Thyroid gland (tissue), 4 donors: ENCODE results near the gene TMEM272. TPM values are rescaled to one million over a fixed set of nuclear protein-coding genes. Genes with fewer than 3 reads are reported as not detected.

Source experiments
- DNase-seq, 2 donors: peaks; one replicate each; pipeline ENCODE4 v3.0.0-alpha.2; 2019
- H3K27ac ChIP-seq, 3 donors: fragments of 200-600 bp; sonication (generic); 1 replicate in 2 of 3; 2 replicates in 1 of 3; pipeline ENCODE4 v1.5.1; 2016 to 2019; ENCODE audit warnings: mild to moderate bottlenecking in 1 of 3, moderate library complexity in 1 of 3
- H3K27me3 ChIP-seq: fragments of 200-600 bp; sonication (generic); one replicate; pipeline ENCODE4 v1.5.1; 2019
- H3K36me3 ChIP-seq, 2 donors: fragments of 200-600 bp; sonication (generic); one replicate each; pipeline ENCODE4 v1.5.1; 2016 to 2019
- H3K4me1 ChIP-seq, 2 donors: fragments of 200-600 bp; sonication (generic); one replicate each; pipeline ENCODE4 v1.5.1; 2017 to 2019
- H3K4me3 ChIP-seq, 3 donors: fragments of 200-600 bp; sonication (generic); replicated peaks in 1 of 3; 1 replicate in 2 of 3; 2 replicates in 1 of 3; pipeline ENCODE4 v1.5.1; 2016; ENCODE audit warnings: mild to moderate bottlenecking in 1 of 3
- H3K9me3 ChIP-seq: fragments of 200-600 bp; sonication (generic); one replicate; pipeline ENCODE4 v1.5.1; 2017
- POLR2A ChIP-seq, 2 donors: fragments of 450-650 bp; IDR thresholded peaks; one replicate each; pipeline ENCODE4 v1.6.1; 2017; ENCODE audit warnings: antibody characterized with exemption in 2 of 2, mild to moderate bottlenecking in 2 of 2, moderate library complexity in 1 of 2
- WGBS, 2 donors: methylation state at CpG; one replicate each; pipeline ENCODE4 v1.1.5; 2017; 5-methylcytosine and 5-hydroxymethylcytosine counted together
- intact Hi-C: fragments of 100-400 bp; cut with DNase I; formaldehyde crosslinking; loops from one replicate; pipeline ENCODE4 v1.15.1; 2023
- total RNA-seq, 4 donors: library from RNA; depleted of rRNA; stranded (reverse); fragments of >200 nt; gene quantifications; one replicate each; pipeline ENCODE4 v1.2.3, GENCODE V29; 2016
- TF ChIP-seq, protein P1 (sequence below), 6 experiments: fragments of 200-600 bp in 3 of 6; fragments of 450-650 bp in 3 of 6; sonication (generic) in 3 of 6; IDR thresholded peaks; one replicate each; pipeline ENCODE4 v1.5.1; 2016 to 2019; ENCODE audit warnings: antibody characterized with exemption in 6 of 6, mild to moderate bottlenecking in 2 of 6, inconsistent platforms in 1 of 6, moderate library complexity in 1 of 6

The TMEM272 gene
- total RNA-seq, 4 donors from 2014 or later = not detected

DNA sequence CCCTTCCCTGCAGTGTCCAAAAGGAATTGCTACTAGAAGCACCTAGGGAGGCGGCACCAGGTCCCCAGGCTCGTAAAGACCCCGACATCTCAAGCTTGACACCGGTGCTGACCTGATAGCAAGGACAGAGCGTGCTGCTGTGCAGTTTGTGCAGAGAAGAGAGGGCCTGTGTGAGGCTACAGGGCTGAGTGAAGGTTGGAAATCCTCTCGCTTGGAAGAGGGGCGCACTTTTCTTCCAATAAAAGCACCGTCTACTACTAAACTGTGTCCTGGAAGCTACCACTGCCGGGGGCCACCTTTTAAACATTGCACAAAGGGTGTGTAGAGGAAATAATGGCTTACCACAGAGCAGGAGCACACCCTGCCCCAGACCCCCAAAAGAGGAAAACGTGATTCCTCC is 11.0 kb downstream of the TMEM272 start:
- 85 to 89% methylated on average over 10 of the region's 10 CpGs for WGBS, 2 donors
- no peak for DNase-seq
- no peaks in the 10 kb centered on the region for H3K9me3 ChIP-seq
- no peaks in the 10 kb centered on the region for H3K27me3 ChIP-seq
- no peaks in the 10 kb centered on the region for H3K36me3 ChIP-seq
- intact Hi-C loops = loop anchor here (10.0 kb wide), 1 partner anchor 291 kb away; the partner anchor contains the start of gene NEK5
- H3K4me3 ChIP-seq = no peak overlapping the region
- TF ChIP-seq POLR2A (IDR thresholded peaks at IDR 0.05) = no peak
- no peaks in the 10 kb centered on the region for H3K4me1 ChIP-seq
- no peak overlapping the region for H3K27ac ChIP-seq

- H3K4me1 ChIP-seq = no peaks in the 10 kb centered on the region
- no peaks in the 10 kb centered on the region for H3K9me3 ChIP-seq
- H3K27me3 ChIP-seq = no peaks in the 10 kb centered on the region
- H3K36me3 ChIP-seq = no peaks in the 10 kb centered on the region
- H3K27ac ChIP-seq = no peak overlapping the region
- intact Hi-C loops = loop anchor here (10.0 kb wide), 1 partner anchor 292 kb away; the partner anchor contains the start of gene NEK5
- H3K4me3 ChIP-seq = no peak overlapping the region
- DNase-seq = peak; percentile 17 to 19
- TF ChIP-seq, protein P1, sequence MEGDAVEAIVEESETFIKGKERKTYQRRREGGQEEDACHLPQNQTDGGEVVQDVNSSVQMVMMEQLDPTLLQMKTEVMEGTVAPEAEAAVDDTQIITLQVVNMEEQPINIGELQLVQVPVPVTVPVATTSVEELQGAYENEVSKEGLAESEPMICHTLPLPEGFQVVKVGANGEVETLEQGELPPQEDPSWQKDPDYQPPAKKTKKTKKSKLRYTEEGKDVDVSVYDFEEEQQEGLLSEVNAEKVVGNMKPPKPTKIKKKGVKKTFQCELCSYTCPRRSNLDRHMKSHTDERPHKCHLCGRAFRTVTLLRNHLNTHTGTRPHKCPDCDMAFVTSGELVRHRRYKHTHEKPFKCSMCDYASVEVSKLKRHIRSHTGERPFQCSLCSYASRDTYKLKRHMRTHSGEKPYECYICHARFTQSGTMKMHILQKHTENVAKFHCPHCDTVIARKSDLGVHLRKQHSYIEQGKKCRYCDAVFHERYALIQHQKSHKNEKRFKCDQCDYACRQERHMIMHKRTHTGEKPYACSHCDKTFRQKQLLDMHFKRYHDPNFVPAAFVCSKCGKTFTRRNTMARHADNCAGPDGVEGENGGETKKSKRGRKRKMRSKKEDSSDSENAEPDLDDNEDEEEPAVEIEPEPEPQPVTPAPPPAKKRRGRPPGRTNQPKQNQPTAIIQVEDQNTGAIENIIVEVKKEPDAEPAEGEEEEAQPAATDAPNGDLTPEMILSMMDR (IDR thresholded peaks at IDR 0.05) = peak in 2 of 6 experiments; percentile 30 to 32
- TF ChIP-seq POLR2A (IDR thresholded peaks at IDR 0.05) = no peak
- WGBS, 2 donors = 71 to 76% methylated on average over 6 of the region's 6 CpGs
Measured at GRCh38 chr13:51832471-51833152, 12.4 kb downstream of the TMEM272 start.

DNA sequence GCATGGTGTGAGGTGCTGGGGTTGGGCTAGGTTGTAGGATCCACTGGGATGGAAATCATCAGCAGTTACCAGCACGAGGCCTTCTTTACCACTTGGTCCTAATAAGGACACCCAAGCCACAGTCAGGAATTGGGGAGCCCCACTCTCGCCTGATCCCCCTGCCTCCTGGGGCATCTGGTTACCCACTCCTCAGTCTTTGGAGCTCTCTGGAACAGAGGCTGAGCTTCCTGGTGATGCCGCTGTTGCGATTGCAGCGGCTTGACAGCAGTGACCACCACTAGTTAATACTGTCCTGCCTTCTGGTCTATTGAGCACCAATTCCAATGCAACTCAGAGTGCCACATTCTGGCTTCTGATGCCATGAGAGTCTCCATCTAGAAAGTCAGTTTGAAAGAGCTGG is 13.5 kb downstream of the TMEM272 start:
- 95 to 96% methylated on average over 4 of the region's 5 CpGs for WGBS, 2 donors
- no peak for TF ChIP-seq POLR2A (IDR thresholded peaks at IDR 0.05)
- TF ChIP-seq, protein P1 (IDR thresholded peaks at IDR 0.05) = no peak
- intact Hi-C loops = loop anchor here (10.0 kb wide), 1 partner anchor 293 kb away; the partner anchor contains the start of gene NEK5

GRCh38 chr13:51829568-51829899 is 15.4 kb downstream of the TMEM272 start:
- H3K36me3 ChIP-seq = no peaks in the 10 kb centered on the region
- H3K27me3 ChIP-seq = no peaks in the 10 kb centered on the region
- TF ChIP-seq, protein P1 (IDR thresholded peaks at IDR 0.05) = no peak
- no peak for TF ChIP-seq POLR2A (IDR thresholded peaks at IDR 0.05)
- WGBS, 2 donors = 88 to 97% methylated on average over 2 of the region's 2 CpGs
- DNase-seq = no peak
- intact Hi-C loops = no loop called here
- H3K4me3 ChIP-seq = no peak overlapping the region
- H3K9me3 ChIP-seq = no peaks in the 10 kb centered on the region
- no peaks in the 10 kb centered on the region for H3K4me1 ChIP-seq
- no peak overlapping the region for H3K27ac ChIP-seq

More for the DNA sequence above, 13.5 kb downstream of the TMEM272 start:
- H3K4me1 ChIP-seq = no peaks in the 10 kb centered on the region
- H3K4me3 ChIP-seq = no peak overlapping the region
- H3K36me3 ChIP-seq = no peaks in the 10 kb centered on the region
- H3K27me3 ChIP-seq = no peaks in the 10 kb centered on the region
- H3K9me3 ChIP-seq = no peaks in the 10 kb centered on the region
- DNase-seq = no peak
- no peak overlapping the region for H3K27ac ChIP-seq

GRCh38 chr13:51828730-51829567 is 16.0 kb downstream of the TMEM272 start:
- Histone ChIP-seq H3K27me3 (no peaks in the 10 kb centered on the region), H3K27ac (no peak overlapping the region), H3K4me3 (no peak overlapping the region), H3K36me3 (no peaks in the 10 kb centered on the region), H3K4me1 (no peaks in the 10 kb centered on the region), H3K9me3 (no peaks in the 10 kb centered on the region)
- WGBS, 2 donors = 87 to 93% methylated on average over 8 of the region's 8 CpGs
- no peak for DNase-seq
- intact Hi-C loops = no loop called here
- TF ChIP-seq POLR2A (IDR thresholded peaks at IDR 0.05) = no peak
- TF ChIP-seq, protein P1 (IDR thresholded peaks at IDR 0.05) = no peak
